Measurements from ENCODE around the gene MRNIP.

MRNIP gene

DNA sequence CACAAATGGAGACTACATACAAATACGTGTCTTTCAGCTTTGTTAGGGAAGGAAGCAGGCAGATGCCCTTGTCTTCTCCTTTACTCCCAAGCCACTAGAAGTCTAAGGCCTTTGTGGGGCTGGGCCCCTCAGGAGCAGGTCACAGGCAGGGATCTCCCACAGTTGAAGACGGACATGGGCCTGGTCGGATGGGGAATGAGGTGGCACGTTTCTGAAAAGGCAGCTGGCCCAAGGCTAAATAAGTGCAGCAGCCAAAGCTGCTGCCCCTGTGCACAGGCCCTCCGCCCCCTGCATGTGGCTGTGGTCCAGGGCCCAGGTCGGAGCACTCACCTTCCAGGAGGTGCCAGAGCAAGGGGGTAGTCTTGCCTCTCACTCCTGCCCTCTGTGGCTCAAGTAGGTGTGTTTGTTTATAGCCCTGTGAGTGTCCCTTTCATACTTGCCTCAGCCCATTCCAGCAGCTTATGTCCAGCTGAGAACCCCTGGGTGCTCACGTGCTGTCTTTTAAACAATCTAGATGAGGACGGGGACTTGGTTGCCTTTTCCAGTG lies 36.1 kb downstream of the MRNIP start:
- DNase-seq: no peak

- no peak for DNase-seq
These were observed 36.6 kb downstream of the MRNIP start for GRCh38 chr5:179822059-179822432.

DNA sequence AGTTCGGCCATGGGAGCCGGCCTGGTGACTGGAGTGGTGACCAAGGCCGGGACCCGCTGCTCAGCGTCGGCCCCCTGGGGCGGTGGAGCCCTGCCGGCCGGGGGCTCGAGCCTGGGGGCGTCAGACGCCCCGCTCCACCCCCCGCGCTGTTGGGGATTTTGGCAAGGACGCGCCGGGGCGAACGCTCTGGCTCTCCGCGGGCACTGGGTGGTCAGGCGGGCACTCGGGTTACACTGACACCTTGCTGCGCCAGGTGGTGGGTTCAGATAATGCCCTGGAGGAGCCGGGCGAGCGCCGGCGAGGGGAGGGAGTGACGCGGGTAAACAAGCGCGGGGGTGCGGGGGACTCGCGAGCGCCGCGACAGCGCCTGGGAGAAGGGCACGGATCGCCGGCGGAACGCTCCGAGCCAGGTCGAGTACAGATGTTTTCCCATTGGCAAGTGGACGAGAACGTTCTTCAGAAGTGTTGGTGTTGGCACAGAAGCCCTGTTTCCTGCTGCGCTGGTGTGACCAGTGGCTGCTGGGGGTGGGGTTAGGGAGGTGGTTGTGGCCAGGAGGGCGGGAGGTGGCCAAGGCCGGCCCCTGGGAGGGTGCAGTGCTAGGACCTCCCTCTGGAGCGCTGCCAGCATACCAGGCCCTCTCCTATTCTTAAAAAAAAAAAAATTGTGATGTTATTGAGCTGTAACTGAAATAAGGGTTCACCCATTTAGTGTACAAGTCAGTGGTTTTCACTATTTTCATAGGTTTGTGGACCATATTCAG lies 37.1 kb downstream of the MRNIP start:
- peak in 57 of 58 donors; percentile 13 to 92 (median 83) for DNase-seq

DNA sequence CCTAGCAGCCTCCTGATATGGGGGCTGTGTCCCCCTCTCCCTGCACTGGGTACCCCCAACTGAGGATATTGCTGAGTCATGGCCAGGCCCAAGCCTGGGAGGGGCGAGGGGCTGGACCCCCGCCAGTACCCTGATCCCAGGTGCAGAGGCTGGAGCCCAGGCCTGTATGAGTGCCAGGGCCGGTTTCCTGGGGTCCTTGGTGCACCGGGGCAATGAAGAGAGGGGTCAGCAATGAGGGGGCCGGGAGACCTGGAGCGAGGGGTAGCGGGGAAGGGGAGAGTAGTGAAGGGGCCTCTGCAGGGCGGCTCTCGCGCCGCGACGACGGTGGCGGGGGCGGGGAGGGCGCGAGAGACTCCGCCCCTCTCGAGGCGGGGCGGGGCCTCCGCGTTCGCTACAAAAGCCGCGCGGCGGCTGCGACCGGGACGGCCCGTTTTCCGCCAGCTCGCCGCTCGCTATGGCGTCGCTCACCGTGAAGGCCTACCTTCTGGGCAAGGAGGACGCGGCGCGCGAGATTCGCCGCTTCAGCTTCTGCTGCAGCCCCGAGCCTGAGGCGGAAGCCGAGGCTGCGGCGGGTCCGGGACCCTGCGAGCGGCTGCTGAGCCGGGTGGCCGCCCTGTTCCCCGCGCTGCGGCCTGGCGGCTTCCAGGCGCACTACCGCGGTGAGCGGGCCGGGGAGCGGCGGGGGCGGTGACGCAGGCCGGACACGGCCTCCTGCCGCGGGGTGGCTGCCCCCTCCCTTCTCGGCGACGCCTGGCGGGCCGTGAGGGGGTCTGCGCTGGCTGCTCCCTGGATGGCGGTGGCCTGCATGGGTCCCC lies 37.9 kb downstream of the MRNIP start, which contains the start of gene SQSTM1:
SQSTM1 (plus strand) TSS at position 423 of the 815 bp plus-strand sequence; CDS start at position 455, 32 bp downstream.
- DNase-seq: peak; percentile 5 to 90 (median 82)

- DNase-seq: peak in 4 of 58 donors; percentile 53 to 72 (median 61)
These were observed 38.5 kb downstream of the MRNIP start for GRCh38 chr5:179820127-179820482.

DNA sequence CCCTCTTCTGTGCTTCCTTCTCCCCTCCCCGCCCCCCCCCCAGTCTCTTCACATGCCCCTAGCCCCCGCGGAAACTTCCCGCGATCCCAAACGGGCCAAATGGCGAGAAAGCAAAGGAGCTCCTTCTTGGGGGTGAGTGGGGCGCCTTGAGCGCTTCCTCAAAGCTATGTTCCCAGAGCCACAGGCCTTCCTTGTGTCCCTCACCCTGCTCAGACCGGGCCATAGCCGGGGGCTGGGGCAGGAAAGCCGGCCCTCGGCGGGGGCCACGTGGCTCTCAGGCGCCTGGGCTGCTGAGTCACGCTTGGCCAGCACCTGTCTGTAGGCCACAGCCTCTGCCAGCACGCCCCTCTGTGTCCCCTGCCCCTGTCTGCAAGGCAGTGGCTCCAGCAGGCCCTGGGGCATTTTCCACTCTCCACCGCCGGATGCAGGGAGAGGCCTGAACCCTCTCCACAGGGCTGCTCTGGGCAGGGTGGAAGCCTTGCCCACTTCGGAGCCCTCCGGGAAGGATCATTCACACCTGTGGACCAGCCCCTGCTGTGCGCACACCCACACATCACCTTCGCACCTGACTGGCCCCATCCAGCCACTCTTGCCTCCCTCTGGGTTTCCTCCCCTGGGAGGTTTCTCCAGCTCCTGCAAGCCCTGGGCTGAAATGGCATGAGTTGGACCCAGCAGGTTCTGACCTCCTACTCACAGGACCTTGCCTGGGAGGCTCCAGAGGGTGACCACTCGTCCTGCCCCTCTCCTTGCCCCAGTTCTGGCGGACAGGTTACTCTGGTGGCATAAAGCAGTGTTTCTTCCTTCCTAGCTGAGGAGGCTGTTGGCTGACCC lies 39.1 kb downstream of the MRNIP start:
- peak in 46 of 58 donors; percentile 35 to 84 (median 69) for DNase-seq

- peak; percentile 31 to 97 (median 89) for DNase-seq
These were observed 39.8 kb downstream of the MRNIP start for GRCh38 chr5:179818746-179819295.

DNA sequence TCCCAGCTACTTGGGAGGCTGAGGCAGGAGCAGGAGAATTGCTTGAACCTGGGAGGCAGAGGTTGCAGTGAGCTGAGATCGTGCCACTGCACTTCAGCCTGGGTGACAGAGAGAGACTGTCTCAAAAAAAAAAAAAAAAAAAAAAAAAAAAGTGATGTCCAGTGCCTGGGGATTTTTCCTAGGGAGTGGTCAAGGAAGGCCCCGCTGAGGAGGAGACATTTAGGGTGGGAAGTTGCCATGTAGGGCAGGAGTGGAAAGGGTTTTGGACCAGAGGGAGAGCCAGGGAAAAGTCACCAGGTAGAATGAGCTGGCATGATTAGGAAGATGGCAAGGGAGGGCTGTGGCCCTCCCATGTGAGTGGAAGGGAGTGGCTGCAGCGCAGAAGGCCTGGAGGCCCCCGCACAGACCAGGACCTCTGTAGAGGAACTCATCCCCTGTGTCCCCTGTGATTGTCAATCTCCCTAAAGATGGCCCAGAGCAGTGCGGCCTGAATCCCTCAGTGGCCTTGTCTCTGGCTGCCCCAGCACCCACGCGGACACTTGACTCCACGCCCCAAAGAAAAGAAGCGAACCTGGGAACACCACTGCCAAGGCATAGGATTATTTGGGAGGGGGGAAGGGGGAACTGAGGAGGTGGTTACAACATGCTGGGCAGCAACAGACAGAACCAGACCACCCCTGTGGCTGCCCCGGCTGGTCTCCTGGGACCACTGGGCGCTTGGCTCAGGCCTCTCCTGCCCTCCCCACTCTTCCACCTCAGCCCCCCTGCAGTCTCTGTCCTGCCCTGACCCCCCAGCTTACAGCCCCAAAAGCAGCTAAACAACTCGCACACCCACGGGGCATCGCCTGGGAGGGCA lies 40.5 kb downstream of the MRNIP start:
- peak in 1 of 58 donors; percentile 59 for DNase-seq

GRCh38 chr5:179817470-179817840 lies 41.2 kb downstream of the MRNIP start:
- DNase-seq: no peak

GRCh38 chr5:179816796-179817469 lies 41.7 kb downstream of the MRNIP start:
- no peak for DNase-seq

DNA sequence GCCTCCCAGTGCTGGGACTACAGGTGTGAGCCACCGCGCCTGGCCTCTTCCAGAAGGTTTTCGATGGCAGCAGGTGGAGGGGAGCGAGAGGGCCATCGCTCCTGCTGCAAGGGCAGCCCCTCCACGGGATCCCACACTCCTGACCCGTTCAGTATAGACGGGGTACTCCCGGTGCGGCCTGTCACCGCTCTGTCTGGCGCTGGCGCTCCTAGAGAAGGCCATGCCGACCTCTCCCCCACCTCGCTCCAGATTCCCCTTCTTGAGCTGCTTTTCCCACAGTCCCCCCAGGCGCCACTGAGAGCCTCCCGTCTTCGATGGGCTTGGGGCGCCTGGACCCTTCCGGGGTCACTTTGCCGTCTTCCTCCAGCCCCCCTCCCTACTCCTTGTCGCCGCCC lies 42.2 kb downstream of the MRNIP start:
- DNase-seq: no peak

- no peak for DNase-seq
These were observed 42.9 kb downstream of the MRNIP start for GRCh38 chr5:179815491-179816249.

- no peak for DNase-seq
These were observed 44.5 kb downstream of the MRNIP start for GRCh38 chr5:179814090-179814489.

DNA sequence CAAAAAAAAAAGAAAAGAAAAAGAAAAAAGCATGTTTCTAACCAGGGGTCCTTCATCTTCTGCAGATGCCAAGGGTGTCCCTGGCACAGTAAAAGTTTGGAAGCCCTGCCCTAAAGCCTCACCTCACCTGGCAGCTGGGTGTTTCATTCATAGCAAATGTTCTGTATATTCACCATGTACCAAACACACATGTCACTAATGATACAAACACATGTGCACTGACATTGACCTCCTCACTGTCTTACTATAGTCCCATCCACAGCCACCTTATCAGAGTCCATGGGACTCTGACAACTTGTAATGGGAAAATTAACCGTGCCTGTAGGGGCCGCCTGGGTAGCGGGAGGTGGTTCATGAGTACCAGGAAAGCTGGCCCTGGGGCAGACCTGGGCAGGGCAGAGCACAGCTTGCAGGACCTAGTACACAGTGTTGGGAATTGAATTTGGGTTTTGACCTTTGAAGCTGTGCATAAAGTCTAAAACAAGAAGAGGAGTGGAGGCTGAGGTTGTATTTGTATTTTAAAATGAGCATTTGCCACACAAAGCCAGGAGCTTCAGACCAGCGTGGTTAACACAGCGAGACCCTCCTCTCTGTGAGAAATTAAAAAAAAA lies 45.5 kb downstream of the MRNIP start:
- no peak for DNase-seq

GRCh38 chr5:179812135-179812825 lies 46.3 kb downstream of the MRNIP start:
- no peak for DNase-seq

DNA sequence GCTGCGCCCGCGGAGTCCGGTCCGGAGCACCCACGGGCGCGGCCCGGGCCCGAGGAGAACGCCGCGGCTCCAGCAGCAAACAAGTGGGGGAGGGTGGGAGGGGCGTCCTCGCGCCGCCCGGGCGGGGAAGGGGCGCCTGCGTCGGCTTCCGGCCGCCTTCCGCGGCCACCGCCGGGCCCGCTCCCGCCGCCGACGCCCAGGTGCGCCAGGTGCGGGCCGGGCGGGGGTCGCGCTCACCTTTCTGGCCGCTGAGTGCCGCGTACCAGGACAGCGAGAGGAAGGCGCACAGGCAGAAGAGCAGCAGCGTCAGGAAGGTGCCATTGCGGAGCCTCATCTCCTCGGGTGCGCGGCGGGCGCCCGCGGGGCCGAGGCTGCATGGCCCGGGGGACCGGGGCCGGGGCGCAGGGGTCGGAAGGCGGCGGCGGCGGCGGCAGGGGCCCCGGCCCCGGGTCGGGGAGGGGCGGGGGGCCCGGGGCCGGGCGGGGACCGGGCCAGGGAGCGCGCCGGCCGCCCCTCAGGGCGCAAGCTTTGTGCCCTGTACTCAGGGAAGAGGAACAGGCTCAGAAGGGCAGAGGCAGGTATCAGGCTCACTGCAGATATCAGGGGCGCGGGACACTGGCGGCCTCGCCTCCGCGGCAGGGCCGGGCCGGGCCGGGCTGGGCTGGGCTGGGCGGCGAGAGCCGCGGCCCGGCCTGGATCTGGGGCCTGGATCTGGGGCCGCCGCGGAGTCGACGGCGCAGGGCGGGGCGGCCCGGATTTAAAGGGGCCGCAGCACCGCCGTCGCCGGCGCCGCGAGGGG lies 52.2 kb downstream of the MRNIP start, which contains the start of gene MGAT4B:
MGAT4B (minus strand) TSS at position 617 of the 799 bp plus-strand sequence; CDS start at position 334, 283 bp downstream.
- peak in 42 of 58 donors; percentile 22 to 77 (median 56) for DNase-seq

Data from anterior cingulate cortex (tissue), 58 donors.